ENCODE data around the gene ITPR1.

The ITPR1 gene

GRCh38 chr3:4866866-4867265, 373.7 kb downstream of the ITPR1 start:
- no peaks in the 10 kb centered on the region for H3K9me3 ChIP-seq (ENCODE audit: control insufficient read depth, insufficient read depth, low read length)
- H3K4me3 ChIP-seq (ENCODE audit: low read depth, low read length), result no peak overlapping the region
- H3K4me1 ChIP-seq (ENCODE audit: control insufficient read depth, insufficient read depth, low read length), result no peaks in the 10 kb centered on the region
- peaks cover 28% of the 10 kb centered on the region for H3K27me3 ChIP-seq (ENCODE audit: control insufficient read depth, insufficient read depth, low read length)
- no peak overlapping the region for H3K9ac ChIP-seq (ENCODE audit: low read depth, low read length)
- no peaks in the 10 kb centered on the region for H3K36me3 ChIP-seq (ENCODE audit: control insufficient read depth, insufficient read depth, low read length)

GRCh38 chr3:4877173-4877787, 384.1 kb downstream of the ITPR1 start:
- H3K27me3 ChIP-seq (ENCODE audit: control insufficient read depth, insufficient read depth, low read length), result no peaks in the 10 kb centered on the region
- no peak overlapping the region for H3K4me3 ChIP-seq (ENCODE audit: low read depth, low read length)
- H3K9ac ChIP-seq (ENCODE audit: low read depth, low read length), result no peak overlapping the region
- no peaks in the 10 kb centered on the region for H3K4me1 ChIP-seq (ENCODE audit: control insufficient read depth, insufficient read depth, low read length)
- H3K9me3 ChIP-seq (ENCODE audit: control insufficient read depth, insufficient read depth, low read length), result no peaks in the 10 kb centered on the region
- H3K36me3 ChIP-seq (ENCODE audit: control insufficient read depth, insufficient read depth, low read length), result no peaks in the 10 kb centered on the region

- H3K4me1 ChIP-seq (ENCODE audit: control insufficient read depth, insufficient read depth, low read length), result no peaks in the 10 kb centered on the region
- H3K36me3 ChIP-seq (ENCODE audit: control insufficient read depth, insufficient read depth, low read length), result no peaks in the 10 kb centered on the region
- no peak overlapping the region for H3K4me3 ChIP-seq (ENCODE audit: low read depth, low read length)
- no peak overlapping the region for H3K9ac ChIP-seq (ENCODE audit: low read depth, low read length)
- no peaks in the 10 kb centered on the region for H3K27me3 ChIP-seq (ENCODE audit: control insufficient read depth, insufficient read depth, low read length)
- no peaks in the 10 kb centered on the region for H3K9me3 ChIP-seq (ENCODE audit: control insufficient read depth, insufficient read depth, low read length)
Observed at GRCh38 chr3:4880850-4881249, 387.7 kb downstream of the ITPR1 start.

- H3K9me3 ChIP-seq (ENCODE audit: control insufficient read depth, insufficient read depth, low read length), result no peaks in the 10 kb centered on the region
Observed at GRCh38 chr3:4882548-4882947, 389.4 kb downstream of the ITPR1 start.

GRCh38 chr3:4883011-4883410, 389.9 kb downstream of the ITPR1 start:
- Histone ChIP-seq H3K9me3 (ENCODE audit: control insufficient read depth, insufficient read depth, low read length) (no peaks in the 10 kb centered on the region), H3K4me1 (ENCODE audit: control insufficient read depth, insufficient read depth, low read length) (no peaks in the 10 kb centered on the region), H3K27me3 (ENCODE audit: control insufficient read depth, insufficient read depth, low read length) (no peaks in the 10 kb centered on the region), H3K36me3 (ENCODE audit: control insufficient read depth, insufficient read depth, low read length) (no peaks in the 10 kb centered on the region), H3K4me3 (ENCODE audit: low read depth, low read length) (no peak overlapping the region), H3K9ac (ENCODE audit: low read depth, low read length) (no peak overlapping the region)

More at GRCh38 chr3:4882548-4882947, 389.4 kb downstream of the ITPR1 start:
- H3K4me3 ChIP-seq (ENCODE audit: low read depth, low read length), result no peak overlapping the region
- H3K9ac ChIP-seq (ENCODE audit: low read depth, low read length), result no peak overlapping the region
- no peaks in the 10 kb centered on the region for H3K36me3 ChIP-seq (ENCODE audit: control insufficient read depth, insufficient read depth, low read length)
- no peaks in the 10 kb centered on the region for H3K27me3 ChIP-seq (ENCODE audit: control insufficient read depth, insufficient read depth, low read length)
- no peaks in the 10 kb centered on the region for H3K4me1 ChIP-seq (ENCODE audit: control insufficient read depth, insufficient read depth, low read length)

GRCh38 chr3:4884888-4885287, 391.7 kb downstream of the ITPR1 start:
- no peaks in the 10 kb centered on the region for H3K9me3 ChIP-seq (ENCODE audit: control insufficient read depth, insufficient read depth, low read length)
- no peaks in the 10 kb centered on the region for H3K4me1 ChIP-seq (ENCODE audit: control insufficient read depth, insufficient read depth, low read length)
- H3K36me3 ChIP-seq (ENCODE audit: control insufficient read depth, insufficient read depth, low read length), result no peaks in the 10 kb centered on the region
- no peak overlapping the region for H3K4me3 ChIP-seq (ENCODE audit: low read depth, low read length)
- H3K27me3 ChIP-seq (ENCODE audit: control insufficient read depth, insufficient read depth, low read length), result no peaks in the 10 kb centered on the region
- H3K9ac ChIP-seq (ENCODE audit: low read depth, low read length), result no peak overlapping the region

GRCh38 chr3:4885316-4885715, 392.2 kb downstream of the ITPR1 start:
- H3K9me3 ChIP-seq (ENCODE audit: control insufficient read depth, insufficient read depth, low read length), result no peaks in the 10 kb centered on the region
- no peak overlapping the region for H3K9ac ChIP-seq (ENCODE audit: low read depth, low read length)
- no peaks in the 10 kb centered on the region for H3K27me3 ChIP-seq (ENCODE audit: control insufficient read depth, insufficient read depth, low read length)
- H3K4me3 ChIP-seq (ENCODE audit: low read depth, low read length), result no peak overlapping the region
- no peaks in the 10 kb centered on the region for H3K36me3 ChIP-seq (ENCODE audit: control insufficient read depth, insufficient read depth, low read length)
- no peaks in the 10 kb centered on the region for H3K4me1 ChIP-seq (ENCODE audit: control insufficient read depth, insufficient read depth, low read length)

GRCh38 chr3:4886448-4886847, 393.3 kb downstream of the ITPR1 start:
- H3K9me3 ChIP-seq (ENCODE audit: control insufficient read depth, insufficient read depth, low read length), result no peaks in the 10 kb centered on the region
- H3K36me3 ChIP-seq (ENCODE audit: control insufficient read depth, insufficient read depth, low read length), result no peaks in the 10 kb centered on the region
- no peaks in the 10 kb centered on the region for H3K27me3 ChIP-seq (ENCODE audit: control insufficient read depth, insufficient read depth, low read length)
- H3K4me1 ChIP-seq (ENCODE audit: control insufficient read depth, insufficient read depth, low read length), result no peaks in the 10 kb centered on the region
- H3K4me3 ChIP-seq (ENCODE audit: low read depth, low read length), result no peak overlapping the region
- H3K9ac ChIP-seq (ENCODE audit: low read depth, low read length), result no peak overlapping the region

- Histone ChIP-seq H3K27me3 (ENCODE audit: control insufficient read depth, insufficient read depth, low read length) (no peaks in the 10 kb centered on the region), H3K9ac (ENCODE audit: low read depth, low read length) (no peak overlapping the region), H3K36me3 (ENCODE audit: control insufficient read depth, insufficient read depth, low read length) (no peaks in the 10 kb centered on the region), H3K4me1 (ENCODE audit: control insufficient read depth, insufficient read depth, low read length) (no peaks in the 10 kb centered on the region), H3K9me3 (ENCODE audit: control insufficient read depth, insufficient read depth, low read length) (no peaks in the 10 kb centered on the region), H3K4me3 (ENCODE audit: low read depth, low read length) (no peak overlapping the region)
Observed at GRCh38 chr3:4887177-4887576, 394.0 kb downstream of the ITPR1 start.

- Histone ChIP-seq H3K9ac (ENCODE audit: low read depth, low read length) (no peak overlapping the region), H3K9me3 (ENCODE audit: control insufficient read depth, insufficient read depth, low read length) (no peaks in the 10 kb centered on the region), H3K36me3 (ENCODE audit: control insufficient read depth, insufficient read depth, low read length) (no peaks in the 10 kb centered on the region), H3K4me1 (ENCODE audit: control insufficient read depth, insufficient read depth, low read length) (no peaks in the 10 kb centered on the region), H3K4me3 (ENCODE audit: low read depth, low read length) (no peak overlapping the region), H3K27me3 (ENCODE audit: control insufficient read depth, insufficient read depth, low read length) (no peaks in the 10 kb centered on the region)
Observed at GRCh38 chr3:4888913-4889846, 396.0 kb downstream of the ITPR1 start.

- H3K9me3 ChIP-seq (ENCODE audit: control insufficient read depth, insufficient read depth, low read length), result no peaks in the 10 kb centered on the region
- H3K36me3 ChIP-seq (ENCODE audit: control insufficient read depth, insufficient read depth, low read length), result no peaks in the 10 kb centered on the region
- no peak overlapping the region for H3K9ac ChIP-seq (ENCODE audit: low read depth, low read length)
- H3K4me3 ChIP-seq (ENCODE audit: low read depth, low read length), result no peak overlapping the region
- H3K27me3 ChIP-seq (ENCODE audit: control insufficient read depth, insufficient read depth, low read length), result no peaks in the 10 kb centered on the region
- H3K4me1 ChIP-seq (ENCODE audit: control insufficient read depth, insufficient read depth, low read length), result no peaks in the 10 kb centered on the region
Observed at GRCh38 chr3:4889896-4890295, 396.7 kb downstream of the ITPR1 start.

Data from iPS-15b (cell line).